H1 (cell line): ENCODE results near the gene ODAD3. TPM values are rescaled to one million over a fixed set of nuclear protein-coding genes. Genes with fewer than 3 reads are reported as not detected.

Experiments used
- CTCF ChIA-PET: fragments of 300-600 bp; sonication (Branson Sonifier 250); formaldehyde crosslinking; loops from one replicate; lab custom pipeline; 2021; ENCODE audit not compliant: partially characterized antibody; lab: Charles Lee
- POLR2A ChIA-PET: fragments of 300-600 bp; sonication (Branson Sonifier 250); formaldehyde crosslinking; loops from one replicate; lab custom pipeline; 2021; ENCODE audit warnings: inconsistent platforms; ENCODE audit not compliant: partially characterized antibody; lab: Charles Lee
- DNase-seq, 2 experiments: peaks; one replicate each; pipeline versions ENCODE4 v3.0.0 to v3.0.0-alpha.2; 2010 to 2022; ENCODE audit warnings: low spot score in 2 of 2, low read depth in 1 of 2, mixed read lengths in 1 of 2
- FAIRE-seq: peaks from 2 replicates; lab custom pipeline; 2011; peaks lifted over from hg19 to GRCh38; lab: Jason Lieb, UNC
- H2AFZ ChIP-seq: 2 replicates; pipeline ENCODE4 v1.8.1; 2012; ENCODE audit warnings: low read length, inconsistent platforms
- H2AK5ac ChIP-seq: 2 replicates; pipeline ENCODE4 v1.6.1; 2013; ENCODE audit warnings: low read depth, low read length
- H2BK120ac ChIP-seq: replicated peaks from 2 replicates; pipeline ENCODE3; 2013; ENCODE audit warnings: low read depth, low read length, inconsistent platforms
- H2BK12ac ChIP-seq: 2 replicates; pipeline ENCODE4 v1.6.1; 2013; ENCODE audit warnings: low read depth, low read length
- H2BK15ac ChIP-seq: 2 replicates; pipeline ENCODE4 v1.6.1; 2013; ENCODE audit warnings: low read length
- H2BK20ac ChIP-seq: 2 replicates; pipeline ENCODE4 v1.6.1; 2013; ENCODE audit warnings: low read length
- H2BK5ac ChIP-seq: 2 replicates; pipeline ENCODE4 v1.6.1; 2013; ENCODE audit warnings: low read depth, low read length
- H3K14ac ChIP-seq: 2 replicates; pipeline ENCODE4 v1.6.1; 2013; ENCODE audit warnings: inconsistent platforms; ENCODE audit not compliant: insufficient read length
- H3K18ac ChIP-seq: 2 replicates; pipeline ENCODE4 v1.6.1; 2013; ENCODE audit warnings: low read length; ENCODE audit errors: extremely low read depth
- H3K23ac ChIP-seq: 2 replicates; pipeline ENCODE4 v1.6.1; 2013; ENCODE audit warnings: inconsistent platforms; ENCODE audit not compliant: insufficient read length
- H3K23me2 ChIP-seq: 2 replicates; pipeline ENCODE4 v1.6.1; 2013; ENCODE audit warnings: low read depth, low read length
- H3K27ac ChIP-seq: 2 replicates; pipeline ENCODE4 v1.6.1; 2011; ENCODE audit warnings: low read depth, low read length, inconsistent platforms
- H3K27me3 ChIP-seq, 4 experiments: replicated peaks in 1 of 4; 1 replicate in 1 of 4; 2 replicates in 3 of 4; pipeline versions ENCODE4 v1.6.1 to v1.8.1; 2011 to 2013; ENCODE audit warnings: low read length in 3 of 4, mild to moderate bottlenecking in 3 of 4, inconsistent platforms in 2 of 4, mixed read lengths in 2 of 4, moderate library complexity in 1 of 4; ENCODE audit not compliant: control insufficient read depth in 3 of 4, insufficient read depth in 3 of 4; ENCODE audit errors: extremely low read depth in 1 of 4
- H3K36me3 ChIP-seq, 4 experiments: 2 replicates each; pipeline versions ENCODE4 v1.6.1 to v1.8.1; 2011 to 2013; ENCODE audit warnings: mild to moderate bottlenecking in 4 of 4, low read length in 3 of 4, moderate library complexity in 2 of 4, control low read depth in 1 of 4, inconsistent platforms in 1 of 4; ENCODE audit not compliant: insufficient read depth in 4 of 4, control insufficient read depth in 2 of 4
- H3K4ac ChIP-seq: replicated peaks from 2 replicates; pipeline ENCODE3; 2013; ENCODE audit warnings: low read length, low read depth, mixed read lengths, inconsistent platforms; ENCODE audit not compliant: insufficient read length
- H3K4me1 ChIP-seq, 4 experiments: replicated peaks in 1 of 4; 1 replicate in 1 of 4; 2 replicates in 3 of 4; pipeline versions ENCODE4 v1.6.1 to v1.8.1; 2011 to 2013; ENCODE audit warnings: low read length in 3 of 4, inconsistent platforms in 2 of 4, mixed read lengths in 1 of 4; ENCODE audit not compliant: insufficient read depth in 4 of 4, control insufficient read depth in 3 of 4
- H3K4me2 ChIP-seq, 2 experiments: 2 replicates each; pipeline versions ENCODE4 v1.6.1 to v1.8.1; 2011 to 2013; ENCODE audit warnings: low read depth in 2 of 2, low read length in 2 of 2, control low read depth in 1 of 2, inconsistent platforms in 1 of 2, mild to moderate bottlenecking in 1 of 2; ENCODE audit not compliant: insufficient read depth in 1 of 2
- H3K4me3 ChIP-seq, 4 experiments: fragments of 200-600, 300-600 bp in 1 of 4; sonication (generic), shearing (Covaris generic), sonication (Bioruptor Twin) in 1 of 4; 2 replicates each; pipeline versions ENCODE4 v1.5.1 to v1.8.1; 2011 to 2016; ENCODE audit warnings: low read length in 4 of 4, low read depth in 3 of 4, control low read depth in 2 of 4, inconsistent platforms in 2 of 4, mild to moderate bottlenecking in 2 of 4, mixed read lengths in 1 of 4, moderate library complexity in 1 of 4; ENCODE audit not compliant: insufficient read depth in 2 of 4; ENCODE audit errors: extremely low read depth in 1 of 4
- H3K56ac ChIP-seq: replicated peaks from 2 replicates; pipeline ENCODE3; 2013; ENCODE audit warnings: low read depth, mild to moderate bottlenecking, mixed read lengths, low read length, inconsistent platforms; ENCODE audit not compliant: insufficient read length
- H3K79me1 ChIP-seq: 2 replicates; pipeline ENCODE4 v1.6.1; 2013; ENCODE audit warnings: low read depth, low read length, control low read depth
- H3K79me2 ChIP-seq, 2 experiments: 2 replicates each; pipeline versions ENCODE4 v1.6.1 to v1.8.1; 2012 to 2013; ENCODE audit warnings: low read length in 2 of 2, mild to moderate bottlenecking in 2 of 2, inconsistent platforms in 1 of 2; ENCODE audit not compliant: insufficient read depth in 2 of 2, control insufficient read depth in 1 of 2
- H3K9ac ChIP-seq, 4 experiments: replicated peaks in 1 of 4; 1 replicate in 1 of 4; 2 replicates in 3 of 4; pipeline versions ENCODE4 v1.6.1 to v1.8.1; 2011 to 2013; ENCODE audit warnings: low read depth in 3 of 4, low read length in 3 of 4, control low read depth in 2 of 4, mild to moderate bottlenecking in 2 of 4, moderate library complexity in 2 of 4, inconsistent platforms in 1 of 4; ENCODE audit errors: extremely low read depth in 1 of 4
- H3K9me3 ChIP-seq, 2 experiments: 2 replicates each; pipeline versions ENCODE4 v1.6.1 to v1.8.1; 2012 to 2013; ENCODE audit warnings: mild to moderate bottlenecking in 2 of 2, moderate library complexity in 2 of 2, control low read depth in 1 of 2, inconsistent platforms in 1 of 2, low read depth in 1 of 2, low read length in 1 of 2, mixed read lengths in 1 of 2; ENCODE audit not compliant: insufficient read depth in 2 of 2
- H4K20me1 ChIP-seq, 2 experiments: replicated peaks in 1 of 2; 2 replicates each; pipeline versions ENCODE3 to v1.8.1; 2011 to 2013; ENCODE audit warnings: inconsistent platforms in 2 of 2, low read length in 2 of 2, mild to moderate bottlenecking in 1 of 2; ENCODE audit not compliant: insufficient read depth in 2 of 2, control insufficient read depth in 1 of 2
- H4K5ac ChIP-seq: 2 replicates; pipeline ENCODE4 v1.6.1; 2013; ENCODE audit warnings: low read length, low read depth, mixed read lengths, inconsistent platforms; ENCODE audit not compliant: insufficient read length
- H4K8ac ChIP-seq: 2 replicates; pipeline ENCODE4 v1.8.0; 2013; ENCODE audit warnings: mild to moderate bottlenecking, moderate library complexity, low read length, inconsistent platforms; ENCODE audit not compliant: insufficient read depth; ENCODE audit errors: extremely low read depth
- H4K91ac ChIP-seq: replicated peaks from 2 replicates; pipeline ENCODE3; 2013; ENCODE audit warnings: low read length, mixed read lengths, inconsistent platforms; ENCODE audit not compliant: insufficient read length
- EP300 ChIP-seq, 2 experiments: IDR thresholded peaks; 1 replicate in 1 of 2; 2 replicates in 1 of 2; pipeline ENCODE4 v1.6.1; 2011 to 2012; ENCODE audit warnings: low read depth in 2 of 2, low read length in 2 of 2, mild to moderate bottlenecking in 2 of 2, borderline replicate concordance in 1 of 2, inconsistent platforms in 1 of 2, moderate library complexity in 1 of 2
- HDAC2 ChIP-seq, 2 experiments: fragments of 300-600 bp in 1 of 2; sonication (generic) in 1 of 2; IDR thresholded peaks; 2 replicates each; pipeline ENCODE4 v1.6.1; 2011 to 2012; ENCODE audit warnings: low read depth in 2 of 2, low read length in 2 of 2, mild to moderate bottlenecking in 2 of 2, moderate library complexity in 2 of 2, borderline replicate concordance in 1 of 2, inconsistent platforms in 1 of 2
- JUND ChIP-seq: IDR thresholded peaks from 2 replicates; pipeline ENCODE4 v1.6.1; 2011; ENCODE audit warnings: mild to moderate bottlenecking, improper control_type of control experiment, low read length
- KDM1A ChIP-seq: fragments of 200-600, 300-600 bp; sonication (generic); IDR thresholded peaks from 2 replicates; pipeline ENCODE4 v1.7.1; 2016; ENCODE audit warnings: mild to moderate bottlenecking, low read length, borderline replicate concordance
- RNF2 ChIP-seq: fragments of 200-900, 300-1000 bp; sonication (generic); IDR thresholded peaks from 2 replicates; pipeline ENCODE4 v1.7.1; 2016; ENCODE audit warnings: borderline replicate concordance, low read depth, mild to moderate bottlenecking, antibody characterized with exemption, low read length; ENCODE audit not compliant: poor library complexity, severe bottlenecking; ENCODE audit errors: missing control alignments
- SIN3A ChIP-seq, 2 experiments: IDR thresholded peaks in 1 of 2; conservative IDR thresholded peaks in 1 of 2; 2 replicates each; pipeline ENCODE4 v1.6.1; 2011 to 2012; ENCODE audit warnings: low read length in 2 of 2, improper control_type of control experiment in 1 of 2, low read depth in 1 of 2, mild to moderate bottlenecking in 1 of 2
- SP1 ChIP-seq: IDR thresholded peaks from 2 replicates; pipeline ENCODE4 v1.6.1; 2011; ENCODE audit warnings: low read depth, low read length
- YY1 ChIP-seq: IDR thresholded peaks from 2 replicates; pipeline ENCODE4 v1.6.1; 2011; ENCODE audit warnings: low read depth, mild to moderate bottlenecking, low read length
- WGBS, 2 experiments: shearing (Covaris generic) in 1 of 2; methylation state at CpG; one replicate each; pipeline versions ENCODE4 v1.1.6 to v1.1.7; 2013 to 2015; ENCODE audit warnings: low lambda C conversion rate in 2 of 2, mixed read lengths in 2 of 2, inconsistent platforms in 1 of 2, low coverage in 1 of 2, missing lambda C conversion rate in 1 of 2; ENCODE audit not compliant: insufficient replicate concordance in 2 of 2, insufficient coverage in 1 of 2, insufficient read length in 1 of 2; ENCODE audit errors: extremely low coverage in 1 of 2, missing lambda C conversion rate in 1 of 2; 5-methylcytosine and 5-hydroxymethylcytosine counted together
- polyA plus RNA-seq, 7 experiments: library from polyadenylated mRNA; depleted of rRNA in 3 of 7; stranded (reverse) in 5 of 7; unstranded in 2 of 7; fragments of >200 nt in 5 of 7; fragments of 200-250 nt in 2 of 7; gene quantifications; 1 replicate in 5 of 7; 2 replicates in 1 of 7; 4 replicates in 1 of 7; pipeline versions ENCODE4 v1.2.1 to v1.2.3, GENCODE V29; 2011 to 2013; ENCODE audit warnings: missing spikeins in 2 of 7, mixed read lengths in 2 of 7
- total RNA-seq: library from RNA; stranded (reverse); fragmentation: NEBNext Ultra II Directional; extraction: Animal tissue kit (Norgen Biotek cat#: 25700); gene quantifications from 2 replicates; pipeline ENCODE4 v1.2.1, GENCODE V29; 2021
- TF ChIP-seq, protein P1 (sequence below): IDR thresholded peaks from 2 replicates; pipeline ENCODE4 v1.6.1; 2011; ENCODE audit warnings: low read depth, mild to moderate bottlenecking, low read length; ENCODE audit not compliant: insufficient read depth

Gene ODAD3
- total and polyA plus RNA-seq, 2 of the 8 experiments (the other 6 are each of a cell fraction or from before 2014, with no cell fraction given), result 2.1 to 2.2 TPM

- H3K18ac ChIP-seq, result no peak overlapping the region; the same call in 1 of the 2 replicates
- no peak overlapping the region for H3K56ac ChIP-seq
- H3K23ac ChIP-seq, result no peak overlapping the region
- peaks cover 20 to 26% (median 23%) of the 10 kb centered on the region in 4 experiments for H3K27me3 ChIP-seq
- POLR2A ChIA-PET, result interaction anchor here (0.6 to 3.9 kb wide), 19 partner anchors 8 to 122 kb away, joined by 3 to 20 read pairs (median 4); partner anchors contain the start of gene EPOR
- H3K14ac ChIP-seq, result no peak overlapping the region
- no peak overlapping the region for H4K91ac ChIP-seq
- H3K79me2 ChIP-seq, result no peaks in the 10 kb centered on the region
- peak overlapping the region in 1 of 2 experiments; percentile 55; a peak in 3 of 4 replicates for H3K4me2 ChIP-seq
- peak overlapping the region; percentile 86 for H4K8ac ChIP-seq
- H3K9ac ChIP-seq, result no peak overlapping the region; a peak in 1 of 7 replicates
- H3K4ac ChIP-seq, result no peak overlapping the region
- peak overlapping the region; percentile 18 for H4K5ac ChIP-seq
- H2BK12ac ChIP-seq, result no peak overlapping the region
- no peak overlapping the region for H2BK120ac ChIP-seq
- H3K4me3 ChIP-seq, result peak overlapping the region; percentile 0 to 56 (median 9); a peak in 2 of 8 replicates
- 11% methylated on average over 39 of the region's 58 CpGs; no CpG with 5 or more reads in 1 of the 2 experiments for WGBS, 2 experiments
- FAIRE-seq, result no peak
- H2BK5ac ChIP-seq, result no peak overlapping the region
- H3K23me2 ChIP-seq, result peaks cover 7% of the 10 kb centered on the region; the same call in 1 of the 2 replicates
- H2AK5ac ChIP-seq, result no peak overlapping the region
- no peak overlapping the region for H2BK20ac ChIP-seq
- no peak overlapping the region for H2AFZ ChIP-seq
- H3K27ac ChIP-seq, result no peak overlapping the region
- no peaks in the 10 kb centered on the region for H3K79me1 ChIP-seq
- H3K4me1 ChIP-seq, result peaks cover 0 to 17% (median 5%) of the 10 kb centered on the region in 4 experiments; a peak in 5 of 7 replicates
- DNase-seq, result peak; percentile 53 to 95
- peaks cover 0 to 9% of the 10 kb centered on the region in 2 experiments for H4K20me1 ChIP-seq
- CTCF ChIA-PET, result interaction anchor here (0.6 to 6.4 kb wide), 33 partner anchors 9 to 894 kb away, joined by 3 to 37 read pairs (median 4); partner anchors contain the start of genes CNN1, EPOR, ODAD3 and PRKCSH
- no peaks in the 10 kb centered on the region; a peak in 1 of 8 replicates for H3K36me3 ChIP-seq
- H3K9me3 ChIP-seq, result no peaks in the 10 kb centered on the region; a peak in 1 of 4 replicates
- no peak overlapping the region for H2BK15ac ChIP-seq
- TF ChIP-seq YY1 (0 out of 2 replicates have a peak, but pooled peaks have one; percentile 47), JUND (0 out of 2 replicates have a peak, but pooled peaks have one; percentile 39), RNF2 (peak; percentile 5), SP1 (0 out of 2 replicates have a peak, but pooled peaks have one; percentile 56), HDAC2 (IDR thresholded peaks at IDR 0.05; ENCODE audit: borderline replicate concordance in 1 of 2, low read depth in 2 of 2, low read length in 2 of 2) (peak in 1 of 2 experiments; percentile 82; a peak in 2 of 4 replicates), EP300 (IDR thresholded peaks at IDR 0.05; ENCODE audit: borderline replicate concordance in 1 of 2, low read depth in 2 of 2, low read length in 2 of 2) (peak in 1 of 2 experiments; percentile 53; a peak in 1 of 3 replicates), SIN3A (conservative IDR thresholded peaks at IDR 0.05 in 1 of 2, IDR thresholded peaks at IDR 0.05 in 1 of 2; ENCODE audit: low read depth in 1 of 2, low read length in 2 of 2) (no peak; a peak in 1 of 4 replicates), KDM1A (peak; percentile 98)
- TF ChIP-seq, protein P1, sequence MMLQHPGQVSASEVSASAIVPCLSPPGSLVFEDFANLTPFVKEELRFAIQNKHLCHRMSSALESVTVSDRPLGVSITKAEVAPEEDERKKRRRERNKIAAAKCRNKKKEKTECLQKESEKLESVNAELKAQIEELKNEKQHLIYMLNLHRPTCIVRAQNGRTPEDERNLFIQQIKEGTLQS, result peak; percentile 96
These were observed 47.6 kb upstream of the ODAD3 start for GRCh38 chr19:11482384-11483050.
